LNCaP clone FGC (cell line): ENCODE data around the gene TTLL10.
A peak's percentile ranks its signal among the peaks of the same experiment; 100 is the strongest.

Experiments
- DNase-seq: peaks from one replicate; pipeline ENCODE4 v3.0.0-alpha.2; 2011; ENCODE audit warnings: low read depth
- H3K4me3 ChIP-seq: 2 replicates; pipeline ENCODE4 v1.5.1; 2011; ENCODE audit warnings: mild to moderate bottlenecking, low read depth, low read length, control low read depth
- TF ChIP-seq, protein P1 (sequence below): IDR thresholded peaks from 2 replicates; pipeline ENCODE4 v1.5.1; 2012; ENCODE audit warnings: mild to moderate bottlenecking; ENCODE audit not compliant: control insufficient read depth, insufficient read depth; ENCODE audit errors: extremely low read depth

Gene TTLL10

GRCh38 chr1:1226566-1227362 lies 53.1 kb downstream of the TTLL10 start:
- DNase-seq: no peak
- H3K4me3 ChIP-seq: no peak overlapping the region
- TF ChIP-seq, protein P1, sequence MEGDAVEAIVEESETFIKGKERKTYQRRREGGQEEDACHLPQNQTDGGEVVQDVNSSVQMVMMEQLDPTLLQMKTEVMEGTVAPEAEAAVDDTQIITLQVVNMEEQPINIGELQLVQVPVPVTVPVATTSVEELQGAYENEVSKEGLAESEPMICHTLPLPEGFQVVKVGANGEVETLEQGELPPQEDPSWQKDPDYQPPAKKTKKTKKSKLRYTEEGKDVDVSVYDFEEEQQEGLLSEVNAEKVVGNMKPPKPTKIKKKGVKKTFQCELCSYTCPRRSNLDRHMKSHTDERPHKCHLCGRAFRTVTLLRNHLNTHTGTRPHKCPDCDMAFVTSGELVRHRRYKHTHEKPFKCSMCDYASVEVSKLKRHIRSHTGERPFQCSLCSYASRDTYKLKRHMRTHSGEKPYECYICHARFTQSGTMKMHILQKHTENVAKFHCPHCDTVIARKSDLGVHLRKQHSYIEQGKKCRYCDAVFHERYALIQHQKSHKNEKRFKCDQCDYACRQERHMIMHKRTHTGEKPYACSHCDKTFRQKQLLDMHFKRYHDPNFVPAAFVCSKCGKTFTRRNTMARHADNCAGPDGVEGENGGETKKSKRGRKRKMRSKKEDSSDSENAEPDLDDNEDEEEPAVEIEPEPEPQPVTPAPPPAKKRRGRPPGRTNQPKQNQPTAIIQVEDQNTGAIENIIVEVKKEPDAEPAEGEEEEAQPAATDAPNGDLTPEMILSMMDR: no peak

DNA sequence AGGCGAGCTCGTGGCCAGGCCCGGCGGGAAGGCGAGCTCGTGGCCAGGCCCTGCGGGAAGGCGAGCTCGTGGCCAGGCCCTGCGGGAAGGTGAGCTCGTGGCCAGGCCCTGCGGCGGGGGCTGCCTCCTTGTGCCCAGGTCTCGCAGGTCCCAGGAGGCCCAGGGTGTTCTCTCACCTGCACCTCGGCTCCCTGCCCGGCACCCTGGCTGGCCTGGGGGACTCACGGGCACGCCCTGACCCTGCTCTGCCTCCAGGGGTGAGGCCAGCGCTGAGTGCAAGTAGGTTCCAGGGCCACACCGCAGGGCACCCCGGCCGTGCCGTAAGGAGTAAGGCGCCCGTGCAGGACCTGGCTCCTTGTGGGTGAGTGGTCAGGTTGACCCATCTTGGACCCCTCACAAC lies 53.7 kb downstream of the TTLL10 start:
- no peak for DNase-seq
- TF ChIP-seq, protein P1: no peak
- no peak overlapping the region for H3K4me3 ChIP-seq

- H3K4me3 ChIP-seq: no peak overlapping the region
- DNase-seq: no peak
- TF ChIP-seq, protein P1: no peak
These were observed 54.5 kb downstream of the TTLL10 start for GRCh38 chr1:1228187-1228586.

DNA sequence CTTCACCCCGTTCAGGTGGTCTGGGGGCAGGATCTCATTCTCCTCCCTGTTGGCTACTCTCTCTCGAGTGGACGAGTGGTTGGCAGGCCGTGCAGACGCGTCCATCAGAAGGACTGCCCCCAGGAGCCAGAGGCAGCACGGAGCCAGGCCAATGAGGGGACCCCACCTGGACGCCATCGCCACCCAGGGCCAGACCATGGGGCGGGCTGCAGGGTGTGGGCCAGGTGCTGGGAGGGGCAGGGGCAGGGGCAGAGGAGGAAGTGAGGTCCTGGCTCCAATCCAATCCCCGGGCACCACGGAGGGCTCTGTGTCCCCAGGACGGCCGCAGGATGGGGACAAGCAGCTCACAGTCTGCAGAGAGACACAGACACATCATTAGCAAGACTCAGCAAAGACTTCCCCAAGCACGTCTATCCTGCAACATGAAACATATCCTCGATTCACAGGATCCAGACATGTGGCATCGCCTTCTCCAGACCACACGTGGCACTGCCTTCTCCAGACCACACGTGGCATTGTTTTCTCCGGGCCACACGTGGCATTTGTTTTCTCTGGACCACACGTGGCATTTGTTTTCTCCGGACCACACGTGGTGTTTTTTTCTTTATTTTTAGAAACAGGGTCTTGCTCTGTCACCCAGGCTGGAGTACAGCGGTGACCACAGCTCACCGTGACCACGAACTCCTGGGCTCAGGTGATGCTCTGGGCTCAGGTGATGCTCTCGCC lies 55.1 kb downstream of the TTLL10 start:
- H3K4me3 ChIP-seq: no peak overlapping the region
- DNase-seq: no peak
- TF ChIP-seq, protein P1: no peak

GRCh38 chr1:1229770-1230169 lies 56.1 kb downstream of the TTLL10 start:
- H3K4me3 ChIP-seq: peak overlapping the region; percentile 87; the same call in 1 of the 2 replicates
- TF ChIP-seq, protein P1: no peak
- no peak for DNase-seq

DNA sequence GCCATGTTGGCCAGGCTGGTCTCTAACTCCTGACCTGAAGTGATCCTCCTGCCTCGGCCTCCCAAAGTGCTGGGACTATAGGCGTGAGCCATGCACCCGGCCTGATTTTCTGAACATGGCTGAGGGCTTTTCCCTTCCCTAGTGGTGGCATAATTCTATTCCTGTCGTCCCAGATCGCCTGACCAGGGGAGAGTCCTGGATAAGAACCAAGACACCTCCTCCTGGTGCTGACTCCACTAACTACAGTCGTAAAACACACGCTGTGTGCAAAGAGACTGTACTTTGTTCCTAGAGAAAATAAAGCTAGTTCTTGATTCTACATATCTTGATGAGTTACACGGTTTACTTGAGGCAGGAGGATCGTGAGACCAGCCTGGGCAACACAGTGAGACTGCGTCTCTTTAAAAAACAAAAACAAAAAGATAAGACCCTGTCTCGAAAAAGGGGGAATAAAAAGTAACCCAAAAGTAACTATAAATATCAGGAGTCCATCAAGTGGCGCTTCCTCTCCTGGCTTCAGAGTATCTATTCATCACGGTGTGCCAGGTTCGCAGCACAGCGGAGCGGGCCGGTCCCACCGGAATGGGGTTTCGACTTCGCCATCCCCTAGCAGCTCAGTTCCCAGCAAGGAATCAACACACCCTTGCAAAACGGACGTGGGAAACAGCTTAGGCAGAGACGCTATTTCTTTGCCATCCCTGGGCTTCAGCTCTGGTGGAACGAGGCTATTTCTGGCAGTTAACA lies 57.1 kb downstream of the TTLL10 start:
- DNase-seq: peak; percentile 82

More for the DNA sequence above, 57.1 kb downstream of the TTLL10 start:
- TF ChIP-seq, protein P1: peak; percentile 23; the same call in 1 of the 2 replicates
- H3K4me3 ChIP-seq: peak overlapping the region; percentile 87
